ENCODE results near the gene SYCP2.
"Not testable (repeated sequence)": the region's sequence is repeated elsewhere in the genome, so short reads cannot be mapped to it uniquely, and the experiment has no call there.

SYCP2 gene

GRCh38 chr20:59971428-59971827 is 38.0 kb upstream of the SYCP2 start:
- TF ChIP-seq, protein P1, sequence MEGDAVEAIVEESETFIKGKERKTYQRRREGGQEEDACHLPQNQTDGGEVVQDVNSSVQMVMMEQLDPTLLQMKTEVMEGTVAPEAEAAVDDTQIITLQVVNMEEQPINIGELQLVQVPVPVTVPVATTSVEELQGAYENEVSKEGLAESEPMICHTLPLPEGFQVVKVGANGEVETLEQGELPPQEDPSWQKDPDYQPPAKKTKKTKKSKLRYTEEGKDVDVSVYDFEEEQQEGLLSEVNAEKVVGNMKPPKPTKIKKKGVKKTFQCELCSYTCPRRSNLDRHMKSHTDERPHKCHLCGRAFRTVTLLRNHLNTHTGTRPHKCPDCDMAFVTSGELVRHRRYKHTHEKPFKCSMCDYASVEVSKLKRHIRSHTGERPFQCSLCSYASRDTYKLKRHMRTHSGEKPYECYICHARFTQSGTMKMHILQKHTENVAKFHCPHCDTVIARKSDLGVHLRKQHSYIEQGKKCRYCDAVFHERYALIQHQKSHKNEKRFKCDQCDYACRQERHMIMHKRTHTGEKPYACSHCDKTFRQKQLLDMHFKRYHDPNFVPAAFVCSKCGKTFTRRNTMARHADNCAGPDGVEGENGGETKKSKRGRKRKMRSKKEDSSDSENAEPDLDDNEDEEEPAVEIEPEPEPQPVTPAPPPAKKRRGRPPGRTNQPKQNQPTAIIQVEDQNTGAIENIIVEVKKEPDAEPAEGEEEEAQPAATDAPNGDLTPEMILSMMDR (IDR thresholded peaks at IDR 0.05; ENCODE audit: low read depth, low read length, missing control alignments) = no peak
- no peak overlapping the region for H3K4me3 ChIP-seq (replicated peaks; ENCODE audit: low read depth, low read length)
- no peak for DNase-seq (ENCODE audit: extremely low read depth, low read depth)

- TF ChIP-seq, protein P1 (IDR thresholded peaks at IDR 0.05; ENCODE audit: low read depth, low read length, missing control alignments) = no peak
- DNase-seq (ENCODE audit: extremely low read depth, low read depth) = no peak
- H3K4me3 ChIP-seq (replicated peaks; ENCODE audit: low read depth, low read length) = no peak overlapping the region
Observed at GRCh38 chr20:59966428-59966827, 33.0 kb upstream of the SYCP2 start.

DNA sequence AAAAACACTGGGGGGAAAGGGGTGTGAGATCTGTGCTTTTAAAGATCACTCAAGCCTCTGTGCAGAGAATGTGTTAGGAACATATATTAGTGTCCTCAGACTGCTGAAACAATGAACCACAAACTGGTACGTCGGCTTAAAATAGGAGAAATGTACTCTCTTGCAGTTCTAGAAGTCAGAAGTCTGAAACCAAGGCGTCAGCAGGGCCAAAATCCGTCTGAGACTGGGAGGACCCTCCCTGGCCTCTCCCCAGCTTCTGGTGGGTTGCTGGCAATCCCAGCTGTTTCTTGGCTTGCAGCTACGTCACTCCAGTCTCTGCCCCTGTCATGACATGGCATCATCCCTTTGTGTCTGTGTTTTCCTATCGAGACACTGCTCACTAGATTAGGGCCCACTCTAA is 28.7 kb upstream of the SYCP2 start:
- DNase-seq (ENCODE audit: extremely low read depth, low read depth) = no peak
- TF ChIP-seq, protein P1 (IDR thresholded peaks at IDR 0.05; ENCODE audit: low read depth, low read length, missing control alignments) = no peak
- no peak overlapping the region for H3K4me3 ChIP-seq (replicated peaks; ENCODE audit: low read depth, low read length)

DNA sequence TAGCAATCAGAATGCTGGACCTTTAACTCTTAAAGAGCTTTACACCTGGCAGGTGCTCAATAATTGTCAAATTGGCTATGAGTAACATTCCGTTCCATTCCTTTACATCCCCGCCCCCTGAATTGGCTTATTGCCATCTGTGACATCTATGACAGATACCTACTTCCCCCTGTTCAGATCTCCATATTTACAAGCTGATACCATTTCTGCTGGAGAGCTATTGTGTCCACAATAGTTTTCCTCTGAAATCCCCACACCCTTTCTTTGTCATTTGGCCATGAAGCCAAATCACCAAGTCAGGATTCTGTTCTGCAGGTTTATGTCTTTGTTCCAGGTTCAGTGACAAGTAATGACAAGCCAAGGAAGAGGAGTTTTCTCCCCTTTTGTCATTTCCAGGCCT is 28.0 kb upstream of the SYCP2 start:
- TF ChIP-seq, protein P1 (IDR thresholded peaks at IDR 0.05; ENCODE audit: low read depth, low read length, missing control alignments) = no peak
- DNase-seq (ENCODE audit: extremely low read depth, low read depth) = no peak
- H3K4me3 ChIP-seq (replicated peaks; ENCODE audit: low read depth, low read length) = no peak overlapping the region

DNA sequence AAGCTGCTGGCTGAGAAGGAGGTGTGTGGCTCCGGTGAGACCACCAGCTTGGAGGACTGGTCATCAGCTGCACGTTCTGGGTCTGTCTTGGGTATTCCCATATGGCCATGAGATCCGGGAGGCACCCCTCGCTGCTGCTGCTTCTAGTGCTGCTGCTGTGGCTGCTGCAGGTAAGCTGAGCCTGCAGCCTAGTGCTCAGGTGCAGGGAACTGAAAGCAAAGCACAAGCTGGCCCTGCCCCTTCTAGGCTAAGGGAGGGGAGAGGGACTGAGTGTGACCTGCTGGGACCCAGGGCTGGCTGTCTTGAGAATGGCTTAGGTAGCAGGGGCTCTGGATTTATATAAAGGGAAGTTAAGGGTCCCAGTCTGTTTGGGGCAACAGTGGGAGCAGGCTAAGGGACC is 25.2 kb upstream of the SYCP2 start:
- TF ChIP-seq, protein P1 (IDR thresholded peaks at IDR 0.05; ENCODE audit: low read depth, low read length, missing control alignments) = no peak
- DNase-seq (ENCODE audit: extremely low read depth, low read depth) = no peak
- H3K4me3 ChIP-seq (replicated peaks; ENCODE audit: low read depth, low read length) = no peak overlapping the region

DNA sequence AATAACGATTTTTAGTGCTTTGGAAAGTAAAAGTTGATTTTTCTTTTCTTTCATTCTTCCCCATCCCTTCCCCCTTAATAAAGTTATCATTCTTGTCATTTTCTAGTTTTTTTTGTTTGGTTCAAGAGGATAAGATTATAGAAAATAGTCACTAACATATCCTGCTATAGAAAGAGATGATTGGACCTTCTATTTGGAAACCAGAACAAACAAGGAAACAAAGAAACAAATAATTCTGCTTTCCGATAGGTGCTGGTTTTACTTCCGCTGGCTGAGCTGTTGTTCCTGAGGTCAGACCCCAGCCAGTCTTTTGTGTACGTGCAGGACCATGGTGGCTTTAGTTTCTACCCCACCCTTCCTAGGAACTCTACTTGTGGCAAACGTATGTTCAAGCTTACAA is 24.7 kb upstream of the SYCP2 start, which contains the start of gene CDH26:
CDH26 (plus strand) TSS at position 301 of the 400 bp plus-strand sequence. CDS start 304 bp downstream, outside the sequence.
- DNase-seq (ENCODE audit: extremely low read depth, low read depth) = no peak
- TF ChIP-seq, protein P1 (IDR thresholded peaks at IDR 0.05; ENCODE audit: low read depth, low read length, missing control alignments) = no peak
- H3K4me3 ChIP-seq (replicated peaks; ENCODE audit: low read depth, low read length) = no peak within 1 kb of the TSS

DNA sequence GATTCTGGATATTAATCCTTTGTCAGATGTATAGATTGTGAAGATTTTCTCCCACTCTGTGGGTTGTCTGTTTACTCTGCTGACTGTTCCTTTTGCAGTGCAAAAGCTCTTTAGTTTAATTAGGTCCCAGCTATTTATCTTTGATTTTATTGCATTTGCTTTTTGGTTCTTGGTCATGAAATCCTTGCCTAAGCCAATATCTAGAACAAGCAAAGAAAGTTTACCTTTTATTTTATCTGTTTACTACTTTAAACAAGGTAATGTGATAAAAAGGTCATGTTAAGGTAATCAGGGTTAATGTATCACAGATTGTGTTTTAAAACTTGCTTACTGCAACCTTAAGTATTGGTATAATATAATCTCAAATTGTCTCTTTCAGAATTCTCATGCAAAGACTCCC is 24.1 kb upstream of the SYCP2 start:
- DNase-seq (ENCODE audit: extremely low read depth, low read depth); H3K4me3 ChIP-seq (replicated peaks; ENCODE audit: low read depth, low read length): not testable (repeated sequence)

Measured in HFF-Myc (cell line).